PC-3 (cell line): ENCODE measurements around the gene NEU1.

ENCODE experiments used
- EZH2 ChIP-seq: fragments of 300-600 bp; sonication (generic); IDR thresholded peaks from one replicate; pipeline ENCODE4 v1.6.1; 2017; ENCODE audit warnings: antibody characterized with exemption, mild to moderate bottlenecking, low read length; ENCODE audit not compliant: unreplicated experiment
- TF ChIP-seq, protein P1 (sequence below): fragments of 300-600 bp; sonication (generic); conservative IDR thresholded peaks from 2 replicates; pipeline ENCODE4 v1.5.1; 2017; ENCODE audit warnings: antibody characterized with exemption, low read depth, mild to moderate bottlenecking, low read length

DNA sequence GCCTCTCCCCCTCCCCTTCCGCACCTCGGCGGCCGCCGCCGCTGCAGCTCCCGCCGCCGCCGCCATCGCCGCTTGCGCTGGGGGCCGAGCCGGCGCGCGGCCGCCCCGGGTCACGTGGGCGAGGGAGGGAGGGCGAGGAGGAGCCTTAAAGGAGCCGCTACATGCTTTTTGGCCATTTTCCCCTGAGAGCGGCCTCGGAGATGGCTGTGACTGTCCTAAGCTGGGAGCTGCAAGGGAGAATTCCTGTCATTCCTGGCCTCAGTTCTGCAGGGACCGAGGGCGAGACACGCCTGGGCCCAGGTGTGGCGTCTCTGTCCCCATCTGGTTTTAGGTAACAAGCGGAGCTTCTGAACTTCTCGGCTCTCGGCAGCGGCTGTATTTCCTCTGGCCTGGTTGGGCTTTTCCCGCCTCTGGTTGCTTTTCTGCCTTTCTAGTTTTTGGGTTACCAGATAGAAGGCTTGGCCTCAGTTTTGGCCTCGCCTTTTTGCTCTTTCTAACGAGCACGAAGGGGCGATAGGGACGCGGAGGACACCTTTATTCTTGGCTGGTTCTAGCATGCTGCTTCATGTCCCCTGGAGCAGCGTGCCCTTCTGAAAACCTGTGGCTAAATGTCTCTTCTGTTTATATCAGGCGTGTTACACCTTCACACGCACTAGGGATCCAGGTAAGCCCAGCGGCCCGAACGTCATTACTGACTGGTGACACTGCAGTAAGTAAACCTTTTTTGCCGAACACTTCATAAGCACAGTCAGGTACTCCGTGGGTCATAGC, 35.2 kb upstream of the NEU1 start, which contains the start of gene EHMT2:
- TF ChIP-seq, protein P1, sequence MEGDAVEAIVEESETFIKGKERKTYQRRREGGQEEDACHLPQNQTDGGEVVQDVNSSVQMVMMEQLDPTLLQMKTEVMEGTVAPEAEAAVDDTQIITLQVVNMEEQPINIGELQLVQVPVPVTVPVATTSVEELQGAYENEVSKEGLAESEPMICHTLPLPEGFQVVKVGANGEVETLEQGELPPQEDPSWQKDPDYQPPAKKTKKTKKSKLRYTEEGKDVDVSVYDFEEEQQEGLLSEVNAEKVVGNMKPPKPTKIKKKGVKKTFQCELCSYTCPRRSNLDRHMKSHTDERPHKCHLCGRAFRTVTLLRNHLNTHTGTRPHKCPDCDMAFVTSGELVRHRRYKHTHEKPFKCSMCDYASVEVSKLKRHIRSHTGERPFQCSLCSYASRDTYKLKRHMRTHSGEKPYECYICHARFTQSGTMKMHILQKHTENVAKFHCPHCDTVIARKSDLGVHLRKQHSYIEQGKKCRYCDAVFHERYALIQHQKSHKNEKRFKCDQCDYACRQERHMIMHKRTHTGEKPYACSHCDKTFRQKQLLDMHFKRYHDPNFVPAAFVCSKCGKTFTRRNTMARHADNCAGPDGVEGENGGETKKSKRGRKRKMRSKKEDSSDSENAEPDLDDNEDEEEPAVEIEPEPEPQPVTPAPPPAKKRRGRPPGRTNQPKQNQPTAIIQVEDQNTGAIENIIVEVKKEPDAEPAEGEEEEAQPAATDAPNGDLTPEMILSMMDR, result no peak
- TF ChIP-seq EZH2, result no peak
